Measurements from ENCODE around the gene GPR139.

DNA sequence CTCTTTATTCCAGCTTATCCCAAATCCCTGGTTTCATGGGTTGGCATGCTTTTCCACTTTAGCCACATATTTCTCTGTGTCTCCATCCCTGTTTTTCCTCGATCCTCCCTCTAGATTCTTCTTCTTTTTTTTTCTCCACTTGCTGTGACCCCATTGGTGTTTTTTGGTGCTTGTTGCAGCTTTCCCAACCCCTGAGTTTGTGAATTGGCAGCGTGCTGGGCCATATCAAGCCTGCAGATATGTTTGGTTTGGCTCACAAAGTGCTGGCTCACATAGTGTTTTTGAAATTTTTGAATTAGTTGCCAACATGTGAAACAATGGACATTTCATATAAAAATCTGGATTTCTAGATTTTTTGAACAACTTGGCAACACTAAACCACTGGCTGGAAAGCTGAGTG, 8.8 kb downstream of the GPR139 start:
- TF ChIP-seq, protein P1, sequence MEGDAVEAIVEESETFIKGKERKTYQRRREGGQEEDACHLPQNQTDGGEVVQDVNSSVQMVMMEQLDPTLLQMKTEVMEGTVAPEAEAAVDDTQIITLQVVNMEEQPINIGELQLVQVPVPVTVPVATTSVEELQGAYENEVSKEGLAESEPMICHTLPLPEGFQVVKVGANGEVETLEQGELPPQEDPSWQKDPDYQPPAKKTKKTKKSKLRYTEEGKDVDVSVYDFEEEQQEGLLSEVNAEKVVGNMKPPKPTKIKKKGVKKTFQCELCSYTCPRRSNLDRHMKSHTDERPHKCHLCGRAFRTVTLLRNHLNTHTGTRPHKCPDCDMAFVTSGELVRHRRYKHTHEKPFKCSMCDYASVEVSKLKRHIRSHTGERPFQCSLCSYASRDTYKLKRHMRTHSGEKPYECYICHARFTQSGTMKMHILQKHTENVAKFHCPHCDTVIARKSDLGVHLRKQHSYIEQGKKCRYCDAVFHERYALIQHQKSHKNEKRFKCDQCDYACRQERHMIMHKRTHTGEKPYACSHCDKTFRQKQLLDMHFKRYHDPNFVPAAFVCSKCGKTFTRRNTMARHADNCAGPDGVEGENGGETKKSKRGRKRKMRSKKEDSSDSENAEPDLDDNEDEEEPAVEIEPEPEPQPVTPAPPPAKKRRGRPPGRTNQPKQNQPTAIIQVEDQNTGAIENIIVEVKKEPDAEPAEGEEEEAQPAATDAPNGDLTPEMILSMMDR (IDR thresholded peaks at IDR 0.05; ENCODE audit: low read depth, low read length, poor library complexity, severe bottlenecking) = no peak
- TF ChIP-seq EZH2phosphoT487 (IDR thresholded peaks at IDR 0.05; ENCODE audit: borderline replicate concordance, low read length) = no peak
